ENCODE data around the gene IGSF8.

DNA sequence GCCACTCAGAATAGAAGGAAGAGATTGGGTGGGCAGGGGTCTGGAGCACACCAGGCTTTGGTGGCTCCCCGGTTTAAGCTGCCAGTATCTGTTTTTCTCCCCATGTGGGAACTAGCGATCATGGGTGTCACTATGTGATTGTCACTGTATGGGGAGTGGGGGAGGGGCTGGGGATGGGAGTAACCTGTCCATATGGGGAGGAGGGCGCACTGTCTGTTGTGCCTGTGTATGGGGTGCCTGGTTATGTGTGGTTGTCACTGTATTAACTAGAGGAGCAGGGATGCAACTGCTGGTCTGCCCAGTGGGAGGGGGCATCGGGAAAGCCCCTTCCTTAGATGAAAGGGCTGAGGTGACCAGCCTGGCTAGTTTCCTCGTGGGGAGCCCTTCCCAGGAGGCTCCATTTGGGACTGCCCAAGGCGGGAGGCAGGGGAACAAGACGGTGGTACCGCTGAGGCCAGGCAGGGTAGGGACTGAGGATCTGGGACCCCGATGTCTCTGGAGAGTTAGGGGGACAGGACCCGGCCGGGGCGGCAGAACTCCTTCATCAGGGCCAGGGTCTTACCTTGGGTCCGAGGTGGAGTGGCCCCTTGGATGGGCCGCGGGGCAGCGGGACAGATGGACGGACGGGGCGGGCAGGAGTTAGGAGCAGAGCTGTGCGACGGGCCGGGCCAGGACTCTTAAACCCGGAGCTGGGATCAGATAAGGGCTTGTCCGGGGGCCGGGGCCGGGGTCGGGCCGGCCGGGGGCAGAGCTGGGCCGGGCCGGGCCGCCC is 28.8 kb downstream of the IGSF8 start, which contains the start of gene KCNJ10:
- TF ChIP-seq, protein P1, sequence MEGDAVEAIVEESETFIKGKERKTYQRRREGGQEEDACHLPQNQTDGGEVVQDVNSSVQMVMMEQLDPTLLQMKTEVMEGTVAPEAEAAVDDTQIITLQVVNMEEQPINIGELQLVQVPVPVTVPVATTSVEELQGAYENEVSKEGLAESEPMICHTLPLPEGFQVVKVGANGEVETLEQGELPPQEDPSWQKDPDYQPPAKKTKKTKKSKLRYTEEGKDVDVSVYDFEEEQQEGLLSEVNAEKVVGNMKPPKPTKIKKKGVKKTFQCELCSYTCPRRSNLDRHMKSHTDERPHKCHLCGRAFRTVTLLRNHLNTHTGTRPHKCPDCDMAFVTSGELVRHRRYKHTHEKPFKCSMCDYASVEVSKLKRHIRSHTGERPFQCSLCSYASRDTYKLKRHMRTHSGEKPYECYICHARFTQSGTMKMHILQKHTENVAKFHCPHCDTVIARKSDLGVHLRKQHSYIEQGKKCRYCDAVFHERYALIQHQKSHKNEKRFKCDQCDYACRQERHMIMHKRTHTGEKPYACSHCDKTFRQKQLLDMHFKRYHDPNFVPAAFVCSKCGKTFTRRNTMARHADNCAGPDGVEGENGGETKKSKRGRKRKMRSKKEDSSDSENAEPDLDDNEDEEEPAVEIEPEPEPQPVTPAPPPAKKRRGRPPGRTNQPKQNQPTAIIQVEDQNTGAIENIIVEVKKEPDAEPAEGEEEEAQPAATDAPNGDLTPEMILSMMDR (conservative IDR thresholded peaks at IDR 0.05) = no peak
- TF ChIP-seq ZFX (IDR thresholded peaks at IDR 0.05) = no peak

Measured in C4-2B (cell line).